ENCODE measurements around the gene SMYD3. TPM values are rescaled to one million over a fixed set of nuclear protein-coding genes. Genes with fewer than 3 reads are reported as not detected.
"Not testable (repeated sequence)": the region's sequence is repeated elsewhere in the genome, so short reads cannot be mapped to it uniquely, and the experiment has no call there.

Gene SMYD3
- total RNA-seq, 1 donor from 2014 or later = 31.9 TPM

GRCh38 chr1:246078888-246079252 is 428.2 kb downstream of the SMYD3 start:
- Mint-ChIP-seq H3K27me3 (no peaks in the 10 kb centered on the region), H3K4me3 (ENCODE audit: low read depth) (no peak overlapping the region)

GRCh38 chr1:246078126-246078887 is 428.8 kb downstream of the SMYD3 start:
- no peak for DNase-seq (ENCODE audit: low spot score, unreplicated experiment)
- Mint-ChIP-seq H3K4me1 (ENCODE audit: low read depth) (peaks cover 12% of the 10 kb centered on the region), H3K36me3 (ENCODE audit: insufficient read depth) (peaks cover 1% of the 10 kb centered on the region), H3K27me3 (no peaks in the 10 kb centered on the region), H3K27ac (no peak overlapping the region), H3K4me3 (ENCODE audit: low read depth) (no peak overlapping the region), H3K9me3 (ENCODE audit: low read depth) (peaks cover 17% of the 10 kb centered on the region)
- no peak for TF ChIP-seq CTCF (IDR thresholded peaks at IDR 0.05; ENCODE audit: unreplicated experiment)

More at GRCh38 chr1:246078888-246079252, 428.2 kb downstream of the SMYD3 start:
- no peak for DNase-seq (ENCODE audit: low spot score, unreplicated experiment)
- TF ChIP-seq CTCF (IDR thresholded peaks at IDR 0.05; ENCODE audit: unreplicated experiment) = no peak
- peaks cover 21% of the 10 kb centered on the region for H3K9me3 Mint-ChIP-seq (ENCODE audit: low read depth)
- H3K36me3 Mint-ChIP-seq (ENCODE audit: insufficient read depth) = peaks cover 5% of the 10 kb centered on the region
- H3K27ac Mint-ChIP-seq = no peak overlapping the region
- peaks cover 12% of the 10 kb centered on the region for H3K4me1 Mint-ChIP-seq (ENCODE audit: low read depth)

GRCh38 chr1:246077476-246077875 is 429.6 kb downstream of the SMYD3 start:
- no peak overlapping the region for H3K27ac Mint-ChIP-seq
- no peaks in the 10 kb centered on the region for H3K27me3 Mint-ChIP-seq
- no peaks in the 10 kb centered on the region for H3K36me3 Mint-ChIP-seq (ENCODE audit: insufficient read depth)
- no peak overlapping the region for H3K4me3 Mint-ChIP-seq (ENCODE audit: low read depth)
- no peak for DNase-seq (ENCODE audit: low spot score, unreplicated experiment)
- peaks cover 12% of the 10 kb centered on the region for H3K4me1 Mint-ChIP-seq (ENCODE audit: low read depth)
- H3K9me3 Mint-ChIP-seq (ENCODE audit: low read depth) = peaks cover 14% of the 10 kb centered on the region
- no peak for TF ChIP-seq CTCF (IDR thresholded peaks at IDR 0.05; ENCODE audit: unreplicated experiment)

- no peak for TF ChIP-seq CTCF (IDR thresholded peaks at IDR 0.05; ENCODE audit: unreplicated experiment)
- DNase-seq (ENCODE audit: low spot score, unreplicated experiment) = no peak
- Mint-ChIP-seq H3K9me3 (ENCODE audit: low read depth) (peaks cover 3% of the 10 kb centered on the region), H3K27me3 (no peaks in the 10 kb centered on the region), H3K4me1 (ENCODE audit: low read depth) (peaks cover 9% of the 10 kb centered on the region), H3K4me3 (ENCODE audit: low read depth) (no peak overlapping the region), H3K27ac (no peak overlapping the region), H3K36me3 (ENCODE audit: insufficient read depth) (no peaks in the 10 kb centered on the region)
Observed at GRCh38 chr1:246074421-246074820, 432.7 kb downstream of the SMYD3 start.

GRCh38 chr1:246072456-246072955 is 434.6 kb downstream of the SMYD3 start:
- TF ChIP-seq CTCF (IDR thresholded peaks at IDR 0.05; ENCODE audit: unreplicated experiment) = no peak
- Mint-ChIP-seq H3K36me3 (ENCODE audit: insufficient read depth) (no peaks in the 10 kb centered on the region), H3K4me3 (ENCODE audit: low read depth) (no peak overlapping the region), H3K27ac (no peak overlapping the region), H3K9me3 (ENCODE audit: low read depth) (no peaks in the 10 kb centered on the region), H3K27me3 (no peaks in the 10 kb centered on the region), H3K4me1 (ENCODE audit: low read depth) (peaks cover 6% of the 10 kb centered on the region)
- DNase-seq (ENCODE audit: low spot score, unreplicated experiment) = no peak

- not testable (repeated sequence) for H3K36me3 Mint-ChIP-seq (ENCODE audit: insufficient read depth); H3K9me3 Mint-ChIP-seq (ENCODE audit: low read depth); H3K4me1 Mint-ChIP-seq (ENCODE audit: low read depth); H3K27me3 Mint-ChIP-seq; H3K27ac Mint-ChIP-seq; H3K4me3 Mint-ChIP-seq (ENCODE audit: low read depth); DNase-seq (ENCODE audit: low spot score, unreplicated experiment)
Observed at GRCh38 chr1:246071981-246072380, 435.1 kb downstream of the SMYD3 start.

GRCh38 chr1:246071561-246071960 is 435.5 kb downstream of the SMYD3 start:
- H3K4me1 Mint-ChIP-seq (ENCODE audit: low read depth) = peaks cover 11% of the 10 kb centered on the region
- H3K36me3 Mint-ChIP-seq (ENCODE audit: insufficient read depth); H3K27me3 Mint-ChIP-seq; H3K4me3 Mint-ChIP-seq (ENCODE audit: low read depth); H3K27ac Mint-ChIP-seq; H3K9me3 Mint-ChIP-seq (ENCODE audit: low read depth); DNase-seq (ENCODE audit: low spot score, unreplicated experiment): not testable (repeated sequence)

Data from progenitor cell of endocrine pancreas (in vitro differentiated cells).